Measurements from ENCODE around the gene PPM1B.

DNA sequence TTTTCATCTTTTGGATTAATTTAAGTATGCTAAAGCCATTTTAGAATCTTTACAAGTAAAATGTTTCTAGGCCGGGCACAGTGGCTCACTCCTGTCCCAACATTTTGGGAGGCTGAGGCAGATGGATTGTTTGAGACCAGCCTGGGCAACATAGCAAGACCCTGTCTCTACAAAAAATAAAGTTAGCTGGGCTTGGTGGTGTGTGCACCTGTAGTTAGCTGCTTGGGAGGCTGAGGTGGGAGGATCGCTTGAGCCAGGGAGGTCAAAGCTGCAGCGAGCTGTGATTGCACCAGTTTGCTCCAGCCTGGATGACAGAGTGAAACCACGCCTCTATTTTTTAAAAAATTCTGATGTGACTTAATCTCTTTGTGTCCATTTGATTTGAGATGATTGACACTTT is 3.9 kb downstream of the PPM1B start:
- TF ChIP-seq, protein P1, sequence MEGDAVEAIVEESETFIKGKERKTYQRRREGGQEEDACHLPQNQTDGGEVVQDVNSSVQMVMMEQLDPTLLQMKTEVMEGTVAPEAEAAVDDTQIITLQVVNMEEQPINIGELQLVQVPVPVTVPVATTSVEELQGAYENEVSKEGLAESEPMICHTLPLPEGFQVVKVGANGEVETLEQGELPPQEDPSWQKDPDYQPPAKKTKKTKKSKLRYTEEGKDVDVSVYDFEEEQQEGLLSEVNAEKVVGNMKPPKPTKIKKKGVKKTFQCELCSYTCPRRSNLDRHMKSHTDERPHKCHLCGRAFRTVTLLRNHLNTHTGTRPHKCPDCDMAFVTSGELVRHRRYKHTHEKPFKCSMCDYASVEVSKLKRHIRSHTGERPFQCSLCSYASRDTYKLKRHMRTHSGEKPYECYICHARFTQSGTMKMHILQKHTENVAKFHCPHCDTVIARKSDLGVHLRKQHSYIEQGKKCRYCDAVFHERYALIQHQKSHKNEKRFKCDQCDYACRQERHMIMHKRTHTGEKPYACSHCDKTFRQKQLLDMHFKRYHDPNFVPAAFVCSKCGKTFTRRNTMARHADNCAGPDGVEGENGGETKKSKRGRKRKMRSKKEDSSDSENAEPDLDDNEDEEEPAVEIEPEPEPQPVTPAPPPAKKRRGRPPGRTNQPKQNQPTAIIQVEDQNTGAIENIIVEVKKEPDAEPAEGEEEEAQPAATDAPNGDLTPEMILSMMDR (IDR thresholded peaks at IDR 0.05) = no peak
- TF ChIP-seq POLR2A (IDR thresholded peaks at IDR 0.05) (no peak), EP300 (IDR thresholded peaks at IDR 0.05) (no peak)
